Kidney epithelial cell (primary cell): ENCODE measurements around the gene SLC6A19. TPM values are rescaled to one million over a fixed set of nuclear protein-coding genes. Genes with fewer than 3 reads are reported as not detected.

Experiments used
- DNase-seq: peaks from one replicate; pipeline ENCODE4 v3.0.0-alpha.2; 2010; ENCODE audit warnings: low read depth
- H3K27me3 ChIP-seq: 2 replicates; pipeline ENCODE4 v1.6.0; 2011; ENCODE audit warnings: low read length; ENCODE audit not compliant: control insufficient read depth, insufficient read depth
- H3K36me3 ChIP-seq: 2 replicates; pipeline ENCODE4 v1.5.1; 2011; ENCODE audit warnings: low read length; ENCODE audit not compliant: control insufficient read depth, insufficient read depth
- H3K4me3 ChIP-seq: 2 replicates; pipeline ENCODE4 v1.5.1; 2011; ENCODE audit warnings: low read depth, mild to moderate bottlenecking, control low read depth, low read length
- CTCF ChIP-seq: IDR thresholded peaks from 2 replicates; pipeline ENCODE4 v1.5.1; 2011; ENCODE audit warnings: mild to moderate bottlenecking, moderate library complexity, low read length, control low read depth, inconsistent platforms; ENCODE audit not compliant: insufficient read depth, poor library complexity, severe bottlenecking
- total RNA-seq: library from RNA; depleted of rRNA; stranded (reverse); fragments of >200 nt; gene quantifications from 2 replicates; pipeline ENCODE4 v1.2.3, GENCODE V29; 2015

The SLC6A19 gene
- total RNA-seq, 1 donor from 2014 or later: not detected

DNA sequence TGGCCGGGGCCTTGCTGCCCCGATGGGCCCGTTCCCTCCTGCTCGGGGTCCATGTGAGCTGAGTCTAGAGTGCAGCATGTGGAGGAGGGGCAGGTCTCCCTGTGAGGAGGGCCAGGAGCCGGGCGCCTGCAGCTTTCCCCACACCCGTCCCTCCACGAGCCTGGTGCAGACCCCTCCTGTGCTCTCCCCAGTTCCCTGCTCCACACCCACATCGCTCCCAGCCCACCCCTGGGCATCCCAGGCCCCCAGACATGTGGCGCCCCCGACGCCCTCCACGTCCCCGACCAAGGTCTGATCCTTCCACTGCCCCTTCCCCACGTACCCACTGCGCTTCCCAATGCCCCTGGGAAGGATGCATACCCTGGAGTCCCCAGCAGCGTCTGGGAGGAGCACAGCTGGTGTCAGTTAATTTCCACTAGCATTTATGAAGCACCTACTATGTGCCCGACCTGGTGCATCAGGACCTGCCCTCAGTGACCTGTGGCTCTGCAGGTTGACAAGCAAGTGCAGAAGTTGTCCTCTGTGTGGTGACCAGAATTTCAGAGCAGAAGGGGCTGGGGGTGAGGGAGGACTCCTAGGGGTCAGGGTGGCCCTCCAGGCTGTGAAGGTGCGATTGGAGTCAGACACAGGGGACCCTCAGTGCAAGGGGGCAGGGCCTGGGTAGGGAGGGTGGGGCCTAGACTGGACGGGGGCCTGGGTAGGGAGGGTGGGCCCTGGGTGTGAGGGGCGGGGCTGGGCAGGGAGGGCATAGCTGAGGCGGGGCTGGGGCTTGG, 13.0 kb downstream of the SLC6A19 start:
- H3K36me3 ChIP-seq: no peaks in the 10 kb centered on the region
- H3K4me3 ChIP-seq: no peak overlapping the region
- DNase-seq: no peak
- TF ChIP-seq CTCF: no peak
- peaks cover 6% of the 10 kb centered on the region for H3K27me3 ChIP-seq

GRCh38 chr5:1214936-1215220, 13.5 kb downstream of the SLC6A19 start:
- no peak overlapping the region for H3K4me3 ChIP-seq
- no peak for TF ChIP-seq CTCF
- H3K36me3 ChIP-seq: no peaks in the 10 kb centered on the region
- DNase-seq: no peak
- peaks cover 5% of the 10 kb centered on the region for H3K27me3 ChIP-seq

DNA sequence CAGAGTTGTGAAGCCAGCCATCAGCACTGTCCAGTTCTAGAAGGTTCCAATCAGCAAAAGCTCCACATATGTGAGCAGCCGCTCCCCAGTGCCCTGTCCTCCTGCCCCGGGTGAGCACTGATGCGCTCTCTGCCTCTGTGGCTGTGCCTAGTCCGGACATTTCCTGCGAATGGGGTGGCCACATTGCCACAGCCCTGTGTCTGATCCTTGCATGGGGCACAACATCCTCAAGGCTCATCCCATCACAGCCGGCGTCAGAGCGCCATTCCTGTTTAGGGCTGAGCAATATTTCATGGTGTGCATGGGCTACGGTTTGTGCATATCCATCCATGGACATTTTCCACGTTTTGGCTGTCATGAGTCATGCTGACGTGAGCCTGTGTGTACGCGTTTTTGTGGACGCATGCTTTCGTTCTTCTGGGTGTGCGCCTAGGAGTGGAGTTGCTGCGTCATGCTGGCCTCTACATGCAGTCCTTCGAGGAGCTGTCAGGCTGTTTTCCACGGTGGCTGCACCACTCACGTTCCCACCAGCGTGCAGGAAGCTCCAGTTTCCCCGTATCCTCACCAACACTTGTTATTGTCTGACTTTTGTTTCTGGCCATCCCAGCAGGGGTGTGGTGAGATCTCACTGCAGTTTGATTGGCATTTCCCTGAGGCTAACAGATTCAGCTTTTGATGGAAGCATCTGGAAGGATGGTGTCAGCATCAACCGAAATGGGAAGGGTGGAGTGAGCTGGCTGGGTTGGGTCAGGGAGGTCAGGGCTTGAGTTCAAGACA, 14.1 kb downstream of the SLC6A19 start:
- peaks cover 2% of the 10 kb centered on the region for H3K27me3 ChIP-seq
- TF ChIP-seq CTCF: no peak
- no peak overlapping the region for H3K4me3 ChIP-seq
- no peaks in the 10 kb centered on the region for H3K36me3 ChIP-seq
- no peak for DNase-seq

DNA sequence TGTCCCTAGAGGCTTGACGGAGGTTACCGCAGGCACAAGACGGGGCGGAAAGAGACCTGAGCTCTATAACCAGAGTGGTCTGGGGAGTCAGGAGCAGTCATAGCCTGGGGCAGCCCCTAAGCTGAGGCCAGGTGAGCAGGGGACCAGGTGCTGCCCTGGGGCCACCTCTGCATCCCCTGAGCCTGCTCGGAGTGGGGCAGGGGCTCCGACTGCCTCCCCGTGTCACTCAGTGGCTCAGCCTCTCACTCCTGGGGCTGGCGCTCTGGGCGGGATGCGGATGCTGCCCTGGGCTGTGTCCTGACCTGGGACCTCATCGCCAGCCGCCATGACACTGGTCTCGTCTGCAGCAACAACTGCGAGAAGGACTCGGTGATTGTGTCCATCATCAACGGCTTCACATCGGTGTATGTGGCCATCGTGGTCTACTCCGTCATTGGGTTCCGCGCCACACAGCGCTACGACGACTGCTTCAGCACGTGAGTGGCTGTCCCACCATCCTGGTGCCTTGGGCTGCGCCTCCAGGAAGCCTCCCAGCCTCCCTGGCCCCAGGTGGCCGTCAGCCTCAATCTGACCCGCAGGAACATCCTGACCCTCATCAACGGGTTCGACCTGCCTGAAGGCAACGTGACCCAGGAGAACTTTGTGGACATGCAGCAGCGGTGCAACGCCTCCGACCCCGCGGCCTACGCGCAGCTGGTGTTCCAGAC, 15.0 kb downstream of the SLC6A19 start:
- H3K36me3 ChIP-seq: no peaks in the 10 kb centered on the region
- peaks cover 2% of the 10 kb centered on the region for H3K27me3 ChIP-seq
- no peak overlapping the region for H3K4me3 ChIP-seq
- DNase-seq: no peak
- TF ChIP-seq CTCF: no peak

DNA sequence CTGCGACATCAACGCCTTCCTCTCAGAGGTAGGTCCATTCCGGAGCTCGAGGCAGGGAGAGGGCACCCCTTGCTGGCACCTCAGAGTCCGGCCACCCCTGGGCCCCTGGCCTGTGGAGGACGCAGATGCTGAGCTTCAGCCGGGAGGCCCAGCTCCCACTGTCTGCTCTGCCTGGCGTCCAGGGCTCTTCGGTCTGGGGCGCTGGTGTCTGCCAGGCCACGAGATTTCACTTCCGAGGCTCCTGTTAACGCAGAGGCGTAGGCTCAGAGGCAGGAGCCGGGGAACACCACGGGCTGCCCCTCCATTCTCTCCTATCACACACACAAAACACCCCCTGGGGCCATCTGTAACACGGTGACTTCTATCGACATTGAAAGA, 15.5 kb downstream of the SLC6A19 start:
- no peak for TF ChIP-seq CTCF
- H3K4me3 ChIP-seq: no peak overlapping the region
- DNase-seq: no peak
- no peaks in the 10 kb centered on the region for H3K36me3 ChIP-seq
- H3K27me3 ChIP-seq: peaks cover 2% of the 10 kb centered on the region
